Panc1 (cell line): ENCODE data around the gene TRABD2B. TPM values are rescaled to one million over a fixed set of nuclear protein-coding genes. Genes with fewer than 3 reads are reported as not detected.

ENCODE experiments used
- ATAC-seq: fragments of 200-7000 bp; cut with Tn5 transposase; 2 replicates; pipeline ENCODE4 v1.9.1; 2020; ENCODE audit warnings: mild to moderate bottlenecking, moderate library complexity
- BruUV-seq: library from RNA; stranded (reverse); fragments of 400-500 nt; replicated peaks from 2 replicates; lab custom pipeline; 2021; lab: Mats Ljungman, UMichigan
- CTCF ChIA-PET: fragments of 300-600 bp; sonication (Branson Sonifier 250); formaldehyde crosslinking; loops from one replicate; lab custom pipeline; 2022; ENCODE audit warnings: antibody characterized with exemption; lab: Charles Lee
- POLR2A ChIA-PET: fragments of 300-600 bp; sonication (Branson Sonifier 250); formaldehyde crosslinking; loops from one replicate; lab custom pipeline; 2022; ENCODE audit warnings: antibody characterized with exemption; lab: Charles Lee
- DNase-seq: peaks from one replicate; pipeline ENCODE4 v3.0.0-alpha.2; 2010; ENCODE audit warnings: low read depth, low spot score
- H3K27ac ChIP-seq: 2 replicates; pipeline ENCODE4 v1.5.1; 2011; ENCODE audit warnings: mild to moderate bottlenecking, low read length, inconsistent platforms
- H3K27me3 ChIP-seq: fragments of 200-500 bp; sonication (Bioruptor generic); 2 replicates; pipeline ENCODE4 v1.6.0; 2014; ENCODE audit warnings: low read length, inconsistent platforms; ENCODE audit not compliant: control insufficient read depth, insufficient read depth
- H3K36me3 ChIP-seq: fragments of 200-500 bp; sonication (Bioruptor generic); 2 replicates; pipeline ENCODE4 v1.5.1; 2014; ENCODE audit warnings: inconsistent platforms, mild to moderate bottlenecking, low read length, moderate library complexity; ENCODE audit not compliant: control insufficient read depth, insufficient read depth
- H3K4me1 ChIP-seq: 2 replicates; pipeline ENCODE4 v1.5.1; 2011; ENCODE audit warnings: inconsistent platforms, mild to moderate bottlenecking, low read length, moderate library complexity; ENCODE audit not compliant: control insufficient read depth, insufficient read depth
- H3K4me3 ChIP-seq, 2 experiments: 2 replicates each; pipeline ENCODE4 v1.5.1; 2011 to 2012; ENCODE audit warnings: low read depth in 2 of 2, low read length in 2 of 2, mild to moderate bottlenecking in 2 of 2, inconsistent platforms in 1 of 2, moderate library complexity in 1 of 2
- H3K9me3 ChIP-seq: fragments of 200-500 bp; sonication (Bioruptor generic); 2 replicates; pipeline ENCODE4 v1.5.1; 2014; ENCODE audit warnings: low read depth, mild to moderate bottlenecking, inconsistent platforms, low read length, moderate library complexity; ENCODE audit not compliant: control insufficient read depth, insufficient read depth
- POLR2AphosphoS5 ChIP-seq: IDR thresholded peaks from 2 replicates; pipeline ENCODE4 v1.6.1; 2012; ENCODE audit warnings: mild to moderate bottlenecking, low read depth, low read length, moderate library complexity
- REST ChIP-seq, 2 experiments: IDR thresholded peaks; 2 replicates each; pipeline ENCODE4 v1.6.1; 2011 to 2012; ENCODE audit warnings: low read depth in 2 of 2, control low read depth in 1 of 2, low read length in 1 of 2, mild to moderate bottlenecking in 1 of 2, moderate library complexity in 1 of 2; ENCODE audit not compliant: insufficient read depth in 1 of 2
- SIN3A ChIP-seq: IDR thresholded peaks from 2 replicates; pipeline ENCODE4 v1.6.1; 2012; ENCODE audit warnings: low read depth, mild to moderate bottlenecking, low read length, moderate library complexity, borderline replicate concordance; ENCODE audit not compliant: insufficient read depth
- TCF7L2 ChIP-seq: IDR thresholded peaks from 2 replicates; pipeline ENCODE4 v1.6.1; 2011; ENCODE audit warnings: mild to moderate bottlenecking, low read depth, low read length, inconsistent platforms
- in situ Hi-C: cut with HindIII; loops from 2 replicates; pipeline ENCODE4 v1.10.0; 2016; ENCODE audit warnings: low sequenced_read_pairs, low pct_unique_long_range_greater_than_20kb
- intact Hi-C: fragments of 100-400 bp; cut with micrococcal nuclease; formaldehyde crosslinking; loops from one replicate; pipeline ENCODE4 v1.10.0; 2022; ENCODE audit not compliant: unreplicated experiment
- total RNA-seq: library from RNA; stranded (reverse); gene quantifications from one replicate; pipeline ENCODE4 v1.2.1, GENCODE V29; 2021; ENCODE audit not compliant: unreplicated experiment
- TF ChIP-seq, protein P1 (sequence below): fragments of 450-650 bp; IDR thresholded peaks from 2 replicates; pipeline ENCODE4 v1.5.1; 2017; ENCODE audit warnings: mild to moderate bottlenecking

Gene TRABD2B
- total RNA-seq, 1 experiment from 2014 or later: not detected

DNA sequence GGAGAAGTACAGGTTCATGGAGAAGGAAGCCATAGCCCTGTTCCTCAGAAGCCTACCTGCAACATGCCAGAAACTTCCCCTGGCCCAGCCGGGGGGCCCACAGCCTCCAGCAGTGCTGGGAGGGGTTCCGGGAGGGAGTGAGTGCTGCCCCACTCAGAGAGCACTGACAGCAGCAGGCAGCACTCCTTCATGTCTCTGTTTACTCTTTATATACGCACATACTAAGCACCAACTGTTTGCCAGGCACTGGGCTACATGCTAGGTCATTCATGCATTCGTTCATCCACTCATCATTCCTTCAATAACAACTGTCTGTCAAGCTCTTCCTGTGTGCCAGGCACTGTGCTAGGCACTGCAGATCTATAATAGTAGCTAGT lies 120.6 kb downstream of the TRABD2B start:
- ATAC-seq: no peak
- Histone ChIP-seq H3K27me3 (no peaks in the 10 kb centered on the region), H3K9me3 (no peaks in the 10 kb centered on the region), H3K4me1 (no peaks in the 10 kb centered on the region), H3K27ac (no peak overlapping the region), H3K36me3 (no peaks in the 10 kb centered on the region), H3K4me3 (no peak overlapping the region)
- in situ Hi-C loops: no loop called here
- BruUV-seq: no TSS peak
- no peak for DNase-seq
- ChIA-PET POLR2A (no interaction called here), CTCF (no interaction called here)
- intact Hi-C loops: no loop called here
- no peak for TF ChIP-seq POLR2AphosphoS5
- no peak for TF ChIP-seq SIN3A

DNA sequence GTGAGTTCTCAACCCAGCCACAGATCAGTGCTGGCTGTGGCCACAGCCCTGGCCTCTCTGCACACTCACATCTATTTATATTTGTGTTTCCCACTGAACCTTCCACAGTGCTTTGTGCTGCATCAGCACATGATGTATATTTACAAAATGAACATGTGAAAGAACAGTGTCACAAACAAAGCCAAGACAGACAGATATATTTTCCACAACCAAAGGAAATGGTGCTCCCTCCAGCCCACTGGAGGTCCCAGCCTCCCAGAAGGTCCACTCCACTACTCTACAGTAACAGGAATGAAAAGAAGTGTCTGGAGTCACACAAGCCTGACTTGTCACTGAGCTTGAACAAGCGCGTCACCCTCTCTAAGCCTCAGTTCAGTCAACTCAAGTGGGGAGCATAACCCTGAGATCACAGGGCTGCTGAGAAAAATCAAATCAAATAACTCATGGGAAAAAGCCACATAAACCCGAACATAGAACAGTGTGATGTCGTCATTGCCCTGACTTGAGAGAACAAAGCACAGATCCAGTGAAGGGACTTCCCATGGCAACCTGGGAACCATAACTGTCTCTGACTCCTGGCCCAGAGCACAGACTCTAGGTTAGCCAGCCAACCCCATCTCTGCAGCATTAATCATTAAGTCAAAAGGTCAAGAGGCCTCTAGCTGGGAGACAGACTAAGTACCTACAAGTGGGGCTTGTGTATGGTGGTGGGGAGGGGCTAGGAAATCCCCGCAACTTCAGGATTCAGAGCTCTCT lies 121.2 kb downstream of the TRABD2B start:
- H3K4me1 ChIP-seq: no peaks in the 10 kb centered on the region
- DNase-seq (no peak), ATAC-seq (no peak)
- no TSS peak for BruUV-seq
- TF ChIP-seq, protein P1, sequence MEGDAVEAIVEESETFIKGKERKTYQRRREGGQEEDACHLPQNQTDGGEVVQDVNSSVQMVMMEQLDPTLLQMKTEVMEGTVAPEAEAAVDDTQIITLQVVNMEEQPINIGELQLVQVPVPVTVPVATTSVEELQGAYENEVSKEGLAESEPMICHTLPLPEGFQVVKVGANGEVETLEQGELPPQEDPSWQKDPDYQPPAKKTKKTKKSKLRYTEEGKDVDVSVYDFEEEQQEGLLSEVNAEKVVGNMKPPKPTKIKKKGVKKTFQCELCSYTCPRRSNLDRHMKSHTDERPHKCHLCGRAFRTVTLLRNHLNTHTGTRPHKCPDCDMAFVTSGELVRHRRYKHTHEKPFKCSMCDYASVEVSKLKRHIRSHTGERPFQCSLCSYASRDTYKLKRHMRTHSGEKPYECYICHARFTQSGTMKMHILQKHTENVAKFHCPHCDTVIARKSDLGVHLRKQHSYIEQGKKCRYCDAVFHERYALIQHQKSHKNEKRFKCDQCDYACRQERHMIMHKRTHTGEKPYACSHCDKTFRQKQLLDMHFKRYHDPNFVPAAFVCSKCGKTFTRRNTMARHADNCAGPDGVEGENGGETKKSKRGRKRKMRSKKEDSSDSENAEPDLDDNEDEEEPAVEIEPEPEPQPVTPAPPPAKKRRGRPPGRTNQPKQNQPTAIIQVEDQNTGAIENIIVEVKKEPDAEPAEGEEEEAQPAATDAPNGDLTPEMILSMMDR: no peak
- in situ Hi-C loops (no loop called here), intact Hi-C loops (no loop called here)
- no peaks in the 10 kb centered on the region for H3K27me3 ChIP-seq
- H3K9me3 ChIP-seq: no peaks in the 10 kb centered on the region
- POLR2A ChIA-PET: no interaction called here
- no peak overlapping the region for H3K27ac ChIP-seq
- no peak overlapping the region for H3K4me3 ChIP-seq
- H3K36me3 ChIP-seq: no peaks in the 10 kb centered on the region
- CTCF ChIA-PET: no interaction called here

- no peak for TF ChIP-seq POLR2AphosphoS5
- TF ChIP-seq, protein P1: no peak
- TF ChIP-seq TCF7L2: no peak
- TF ChIP-seq SIN3A: no peak
- no peak for TF ChIP-seq REST (IDR thresholded peaks at IDR 0.05; ENCODE audit: insufficient read depth in 1 of 2, low read depth in 2 of 2, low read length in 1 of 2)
- Histone ChIP-seq H3K27me3 (no peaks in the 10 kb centered on the region), H3K36me3 (no peaks in the 10 kb centered on the region), H3K4me3 (no peak overlapping the region), H3K27ac (no peak overlapping the region), H3K9me3 (no peaks in the 10 kb centered on the region), H3K4me1 (no peaks in the 10 kb centered on the region)
- CTCF ChIA-PET: no interaction called here
- intact Hi-C loops: no loop called here
- no TSS peak for BruUV-seq
- DNase-seq (no peak), ATAC-seq (no peak)
- in situ Hi-C loops: no loop called here
- POLR2A ChIA-PET: interaction anchor here (0.6 kb wide), 1 partner anchor 12 kb away, joined by 5 read pairs; no protein-coding TSS in a partner anchor
Observed at GRCh38 chr1:47875036-47875435, 122.1 kb downstream of the TRABD2B start.
